ENCODE measurements around the gene PM20D1.

PM20D1 gene

DNA sequence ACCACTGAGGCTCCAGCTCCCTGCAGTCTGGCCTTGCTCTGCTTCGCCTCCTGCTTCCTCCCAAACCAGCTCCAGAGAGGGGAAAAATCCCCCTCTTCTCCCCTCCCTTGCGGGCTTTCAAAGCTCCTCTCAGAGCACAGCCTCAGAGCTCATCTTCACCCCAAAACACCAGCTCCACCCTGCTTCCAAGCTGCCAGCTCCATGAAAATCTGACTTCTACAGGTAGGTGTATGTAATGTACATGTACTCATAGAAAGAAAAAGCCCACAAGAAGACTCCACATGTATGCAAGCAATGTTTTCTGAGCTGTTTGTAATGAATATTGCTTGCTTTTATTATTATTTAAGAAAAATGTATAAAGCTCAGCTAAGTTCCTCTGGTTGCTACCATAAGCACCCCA, 45.3 kb downstream of the PM20D1 start:
- DNase-seq (ENCODE audit: low read depth in 3 of 3) = no peak

DNA sequence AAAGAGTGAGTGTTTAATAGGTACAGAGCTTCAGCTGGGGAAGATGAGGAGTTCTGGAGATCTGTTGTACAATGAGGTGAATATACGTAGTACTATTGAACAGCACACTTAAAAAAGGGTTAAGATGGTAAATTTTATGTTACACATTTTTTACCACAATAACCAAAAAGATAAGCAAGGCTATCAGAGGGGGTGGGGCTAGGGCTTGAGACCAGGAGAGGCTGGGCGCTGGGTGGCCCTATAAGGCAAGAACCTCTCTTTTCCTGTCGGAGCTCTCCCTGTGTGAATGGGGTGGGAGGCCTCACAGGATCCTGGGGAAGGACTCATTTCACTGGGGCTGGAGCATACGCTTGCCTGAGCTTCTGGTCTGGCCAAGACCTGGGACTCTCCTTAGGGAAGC, 45.9 kb downstream of the PM20D1 start:
- DNase-seq (ENCODE audit: low read depth in 3 of 3) = no peak

DNA sequence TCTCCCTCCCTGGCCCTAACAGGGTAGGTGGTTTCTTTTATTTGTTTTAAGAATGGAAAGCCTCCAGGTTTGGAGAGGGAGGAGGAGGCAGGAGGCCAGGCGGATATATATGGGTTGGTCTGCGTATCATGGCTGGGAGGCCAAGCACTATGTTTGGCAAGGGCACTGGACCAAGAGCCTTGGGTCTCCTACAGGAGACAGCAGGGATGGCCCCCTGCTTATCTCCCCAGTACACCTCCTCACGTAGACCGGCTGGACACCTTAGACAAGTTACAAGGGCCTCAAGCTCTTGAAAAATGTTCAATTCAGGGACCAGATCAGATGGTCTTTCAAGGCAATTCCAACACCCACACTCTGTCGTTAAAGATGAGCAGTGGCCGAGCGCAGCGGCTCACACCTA, 47.9 kb downstream of the PM20D1 start:
- DNase-seq (ENCODE audit: low read depth in 3 of 3) = no peak

DNA sequence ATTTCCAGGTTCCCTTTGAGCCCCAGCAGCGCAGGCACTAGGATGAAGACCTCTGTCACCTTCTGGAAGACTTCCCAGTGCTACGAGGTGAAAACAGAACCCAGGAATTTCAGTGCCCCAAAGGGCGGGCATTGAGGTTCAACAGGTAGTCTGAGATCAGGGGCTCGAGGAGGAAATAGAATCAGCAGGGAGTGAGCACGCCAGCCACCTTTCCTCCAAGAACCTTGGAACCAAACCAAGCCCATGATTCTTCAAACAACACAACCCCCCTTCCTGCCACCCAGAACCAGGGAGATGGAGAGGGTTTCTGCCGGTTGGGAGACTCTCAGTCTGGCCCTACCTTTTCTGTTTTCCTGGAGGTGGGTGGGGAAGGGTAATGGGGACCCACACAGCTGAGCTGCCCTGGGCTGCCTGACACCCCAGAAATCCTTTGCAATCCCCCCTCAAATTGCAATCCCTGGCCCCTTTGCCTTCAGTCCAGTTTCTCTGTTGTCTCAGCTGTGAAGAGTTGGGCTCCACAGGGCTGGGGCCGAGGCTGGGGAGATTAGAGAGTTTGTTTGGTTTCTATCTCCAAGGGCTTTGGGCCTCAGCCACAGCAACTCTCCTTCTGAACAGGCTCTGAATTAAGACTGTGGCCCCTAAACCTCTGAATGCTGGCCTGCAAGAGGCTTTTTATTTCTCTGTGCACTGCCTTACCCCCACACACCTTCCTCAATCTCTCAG, 48.8 kb downstream of the PM20D1 start:
- DNase-seq (ENCODE audit: low read depth in 3 of 3) = no peak

DNA sequence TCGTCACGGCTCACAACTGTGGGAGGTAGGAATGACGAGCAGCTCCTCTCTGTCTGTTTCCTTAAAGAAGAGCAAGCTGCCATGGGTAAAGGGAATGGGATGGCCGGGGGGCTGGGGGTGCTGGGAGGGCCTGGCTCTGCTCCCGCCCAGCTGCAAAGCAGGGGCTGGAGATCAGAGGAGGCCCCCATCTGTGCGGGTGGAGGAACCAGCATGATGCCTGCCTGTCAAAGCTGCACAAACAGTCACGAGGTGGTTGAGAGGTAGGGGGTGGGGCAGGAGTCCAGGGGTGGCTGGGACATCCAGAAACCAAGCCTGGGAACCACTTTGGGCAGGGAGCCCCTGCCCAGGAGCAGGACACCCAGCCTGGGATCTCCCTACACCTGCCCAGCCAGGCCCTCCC, 49.5 kb downstream of the PM20D1 start:
- DNase-seq (ENCODE audit: low read depth in 3 of 3) = no peak

DNA sequence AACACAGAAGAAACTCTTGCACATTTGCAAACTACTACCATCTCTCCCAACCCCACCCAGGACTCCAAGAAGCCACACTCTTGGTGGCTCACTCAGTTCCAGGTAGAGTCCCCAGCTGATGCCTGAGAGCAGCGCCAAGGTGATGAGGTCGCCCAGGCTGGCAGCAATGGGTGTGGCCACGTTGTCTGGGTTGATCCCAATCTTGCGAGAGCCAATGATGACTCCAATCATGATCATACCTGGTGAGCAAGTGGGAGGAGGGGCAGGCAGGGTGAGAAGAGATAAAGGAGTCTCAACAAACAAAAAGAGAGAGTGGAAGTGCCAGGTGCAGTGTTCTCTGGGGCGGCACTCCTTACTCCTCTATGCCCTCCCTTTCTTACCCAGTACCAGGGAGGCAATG, 51.4 kb downstream of the PM20D1 start:
- DNase-seq (ENCODE audit: low read depth in 3 of 3) = no peak

DNA sequence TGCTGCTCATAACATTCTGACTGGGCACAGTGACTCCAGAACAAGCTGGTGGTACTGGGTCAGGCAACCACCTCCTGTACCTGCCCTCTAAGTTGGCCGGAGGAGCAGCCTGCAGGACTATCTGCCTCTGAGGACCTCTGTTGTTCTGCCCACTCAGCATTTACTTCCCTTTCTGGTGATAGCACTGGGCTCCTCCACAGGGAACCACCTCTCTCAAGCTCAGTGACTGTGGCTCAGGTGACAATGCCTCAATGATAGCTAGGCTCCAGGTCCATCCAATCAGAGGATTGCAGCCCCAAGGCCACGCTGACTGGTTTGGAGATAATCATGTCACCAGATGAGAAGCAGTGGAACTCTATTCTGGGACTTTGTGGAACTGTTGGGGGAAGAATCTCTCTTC, 52.8 kb downstream of the PM20D1 start:
- DNase-seq (ENCODE audit: low read depth in 3 of 3) = no peak

DNA sequence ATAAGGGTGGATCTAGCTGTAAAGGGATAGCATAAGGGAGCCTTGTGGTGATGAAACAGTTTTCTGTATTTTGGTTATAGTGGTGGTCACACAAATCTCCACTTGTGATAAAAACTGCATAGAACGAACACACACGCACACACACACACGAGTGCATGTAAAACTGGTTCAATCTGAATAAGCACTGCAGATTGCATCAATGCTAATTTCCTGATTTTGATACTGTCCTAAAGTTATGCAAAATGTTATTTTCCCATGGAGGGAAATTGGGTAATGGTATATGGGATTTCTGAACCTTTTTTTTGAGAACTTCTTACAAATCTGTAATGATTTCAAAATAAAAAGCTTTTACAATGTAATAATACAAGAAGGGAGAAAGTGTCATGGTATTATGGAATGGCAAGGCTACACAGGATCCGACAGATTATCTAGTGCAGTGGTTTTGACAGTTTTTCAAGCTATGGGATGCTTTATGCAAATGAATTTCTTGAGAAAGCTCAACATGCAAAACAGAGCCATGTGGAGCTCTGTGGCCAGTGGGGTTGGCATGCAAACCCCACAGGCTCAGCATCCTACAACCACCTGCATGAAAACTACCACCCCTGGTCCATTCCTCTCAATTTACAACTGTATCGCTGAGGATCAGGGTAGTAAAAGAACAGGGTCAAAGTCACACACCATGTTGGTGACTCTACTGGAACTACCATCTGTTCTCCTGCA, 55.8 kb downstream of the PM20D1 start:
- DNase-seq (ENCODE audit: low read depth in 3 of 3) = no peak

DNA sequence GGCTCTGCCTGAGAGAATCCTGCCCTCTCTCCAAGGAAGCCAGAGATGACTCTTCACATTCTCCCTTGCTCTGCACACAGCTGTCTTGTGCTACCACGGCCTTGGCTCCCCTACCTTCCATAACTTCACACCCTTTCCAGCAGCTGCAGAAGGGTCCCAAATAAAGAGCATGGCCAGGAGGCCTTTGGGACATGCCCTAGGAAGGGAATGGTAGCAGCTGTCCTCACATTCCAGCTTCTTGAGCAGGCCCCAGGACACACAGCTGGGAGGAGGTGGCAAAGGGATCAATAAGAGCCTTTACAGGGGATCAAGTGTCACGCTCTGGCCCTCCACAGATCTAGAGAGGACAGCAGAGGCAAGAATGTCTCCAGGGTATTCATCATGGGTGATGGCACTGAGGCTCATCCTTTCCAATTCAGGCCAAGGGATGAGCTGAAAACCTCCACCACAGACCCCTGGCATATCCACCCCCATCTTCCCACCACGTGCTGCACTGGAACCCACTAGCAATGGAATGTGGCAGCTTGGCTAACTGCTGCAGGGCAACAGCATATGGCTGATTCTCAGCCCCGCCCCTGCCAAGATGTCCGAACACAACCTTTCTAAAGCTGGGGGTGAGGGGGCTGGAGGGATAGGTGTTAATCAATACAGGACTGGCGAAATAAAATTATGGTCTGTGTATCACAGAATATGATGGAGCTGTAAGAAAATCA, 56.8 kb downstream of the PM20D1 start:
- DNase-seq (ENCODE audit: low read depth in 3 of 3) = no peak

DNA sequence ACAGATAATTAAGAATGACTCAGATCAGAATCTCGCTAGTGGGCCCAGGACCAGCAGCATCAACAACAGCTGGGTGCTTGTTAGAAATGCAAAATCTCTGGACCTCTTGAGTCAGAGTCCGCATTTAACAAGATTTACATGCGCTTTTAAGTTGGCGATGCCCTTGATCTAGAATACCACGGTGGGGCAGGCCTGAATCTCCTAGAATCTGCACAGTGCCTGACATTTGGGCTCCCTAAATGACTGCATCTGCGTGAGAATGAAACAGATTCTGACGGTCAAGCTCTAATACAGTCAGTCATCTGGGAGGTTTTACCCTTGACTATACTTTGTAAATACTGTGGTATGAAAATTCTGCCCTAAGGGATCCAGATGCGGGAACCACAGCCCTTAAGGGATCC, 57.5 kb downstream of the PM20D1 start:
- no peak for DNase-seq (ENCODE audit: low read depth in 3 of 3)

DNA sequence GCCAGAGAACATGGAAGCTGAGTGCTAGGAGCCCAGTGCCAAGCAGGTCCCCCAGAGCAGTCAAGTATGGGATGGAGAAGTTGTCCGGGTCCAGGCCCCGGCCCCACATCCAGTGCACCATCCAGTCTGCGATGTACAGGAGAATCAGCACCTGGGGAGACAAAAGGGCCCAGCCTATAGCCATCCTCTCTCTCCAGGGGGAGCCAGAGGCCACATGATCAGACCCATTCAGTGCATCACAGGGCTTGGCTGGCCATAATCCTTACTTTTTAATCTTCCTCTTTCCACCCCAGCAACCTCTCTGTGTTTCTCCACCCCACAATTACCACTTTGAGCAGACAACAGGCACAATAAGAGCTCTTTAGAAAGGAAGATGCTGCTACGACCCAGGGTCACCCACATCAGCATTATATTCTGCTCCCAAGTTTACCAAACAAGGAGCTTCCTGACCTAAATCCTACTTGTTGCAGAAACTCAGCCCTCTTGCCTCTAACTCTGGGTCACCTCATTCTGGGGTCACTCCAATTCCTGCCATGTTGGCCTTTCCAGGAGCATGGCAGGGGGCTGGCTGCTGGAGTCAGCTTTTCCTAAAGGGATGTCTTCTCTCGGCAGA, 58.3 kb downstream of the PM20D1 start:
- peak in 2 of 3 experiments; percentile 43 to 48 for DNase-seq (ENCODE audit: low read depth in 3 of 3)

DNA sequence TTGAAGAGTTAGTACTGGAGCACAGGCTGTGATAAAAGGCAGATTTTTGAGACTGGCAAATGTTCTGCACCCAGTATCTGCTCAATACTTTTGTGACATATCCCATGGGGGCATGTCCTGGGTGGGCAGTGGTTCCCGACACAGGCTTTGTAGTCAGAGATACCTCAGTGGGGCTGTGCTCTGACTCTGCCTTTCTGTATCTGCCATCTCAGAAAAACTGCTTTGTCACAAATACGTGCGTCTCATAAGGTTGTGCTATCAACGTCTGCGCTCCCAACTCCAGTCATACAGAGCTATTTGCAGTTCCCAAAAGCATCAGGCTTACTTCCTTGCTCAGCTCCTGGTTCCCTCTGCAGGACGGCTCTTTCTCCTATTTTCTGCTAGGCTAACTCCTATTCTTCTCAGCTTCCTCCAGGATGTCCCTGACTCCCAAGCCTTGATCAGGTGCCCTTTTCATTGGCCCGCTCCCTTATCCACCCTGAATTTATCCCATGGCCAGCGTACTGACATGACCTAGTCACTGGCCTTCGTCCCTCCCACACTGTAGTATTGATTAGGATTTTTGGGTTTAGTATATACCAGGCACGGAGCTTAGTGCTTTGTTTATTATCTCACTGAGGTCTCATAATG, 62.5 kb downstream of the PM20D1 start:
- no peak for DNase-seq (ENCODE audit: low read depth in 3 of 3)

DNA sequence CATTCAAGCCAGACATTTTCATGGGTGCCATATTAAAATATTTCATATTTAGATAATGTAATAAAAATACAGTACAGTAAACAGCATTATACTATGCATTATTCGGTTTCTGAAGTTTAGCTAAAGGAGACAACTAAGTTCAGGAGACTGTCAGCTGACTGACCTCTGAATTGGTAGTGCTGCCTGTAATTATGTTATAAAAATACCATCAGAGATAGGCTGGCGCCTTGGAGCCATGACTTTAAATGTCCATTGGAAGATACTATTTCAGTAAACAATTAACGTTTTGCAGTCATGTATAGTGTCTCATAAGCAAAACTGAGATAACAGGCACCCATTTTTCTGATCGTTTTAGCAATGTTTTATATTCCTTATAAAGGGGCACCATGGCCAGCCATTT, 63.3 kb downstream of the PM20D1 start:
- no peak for DNase-seq (ENCODE audit: low read depth in 3 of 3)

DNA sequence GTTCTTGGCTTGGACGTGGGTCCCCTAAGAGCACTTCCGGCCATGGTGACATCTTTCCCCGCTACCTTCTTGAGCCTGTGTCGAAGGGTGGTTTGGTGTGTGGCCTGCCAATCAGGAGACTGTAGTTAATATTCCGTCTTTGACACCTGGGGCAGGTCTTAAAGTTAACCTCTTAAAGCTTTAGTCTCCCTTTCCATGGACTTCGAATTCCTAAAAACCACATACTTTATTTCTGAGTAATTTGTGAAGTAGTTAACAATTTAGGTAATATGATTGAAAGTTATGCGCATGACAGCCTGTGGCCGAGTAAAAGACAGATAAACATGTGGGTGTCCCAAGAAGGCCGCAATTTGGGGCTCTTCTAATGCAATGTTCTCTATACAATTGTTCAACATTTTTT, 64.5 kb downstream of the PM20D1 start:
- DNase-seq (ENCODE audit: low read depth in 3 of 3) = no peak

DNA sequence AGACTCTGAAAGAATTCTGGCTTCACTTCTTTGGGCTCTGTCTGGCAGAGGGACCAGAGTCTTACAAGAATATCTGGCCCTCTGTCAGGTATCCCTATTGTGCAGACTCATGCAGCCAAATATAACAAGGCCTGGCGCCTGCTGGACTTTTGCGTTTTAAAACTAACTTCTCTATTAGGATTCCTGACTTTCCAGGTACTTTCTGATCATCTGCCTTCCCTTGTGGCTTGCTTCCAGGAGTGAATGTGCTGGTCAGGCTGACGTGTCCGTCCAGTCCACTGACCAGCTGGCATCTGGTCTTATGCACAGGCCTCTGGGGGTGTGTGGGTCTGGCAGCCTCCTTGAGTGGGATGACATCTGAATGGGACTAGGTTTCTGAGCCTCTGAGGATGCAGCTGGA, 66.0 kb downstream of the PM20D1 start:
- DNase-seq (ENCODE audit: low read depth in 3 of 3) = no peak

DNA sequence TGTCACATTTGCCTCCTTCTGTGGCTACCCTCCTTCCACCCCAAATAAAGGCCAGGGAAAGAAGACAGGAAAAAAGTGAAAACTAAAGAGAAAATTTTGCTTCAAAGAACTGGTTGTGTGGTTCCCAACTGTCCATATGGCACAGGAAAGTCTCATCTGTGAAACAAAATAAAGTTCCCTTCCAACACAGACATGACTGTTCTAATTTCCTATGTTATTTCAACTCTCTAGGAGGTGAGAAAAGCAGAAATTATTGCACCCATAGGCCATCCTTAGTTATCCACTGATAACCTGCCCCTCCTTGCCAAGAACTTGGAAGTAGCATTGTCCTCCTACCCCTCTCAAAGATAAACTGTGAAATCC, 66.5 kb downstream of the PM20D1 start:
- DNase-seq (ENCODE audit: low read depth in 3 of 3) = no peak

DNA sequence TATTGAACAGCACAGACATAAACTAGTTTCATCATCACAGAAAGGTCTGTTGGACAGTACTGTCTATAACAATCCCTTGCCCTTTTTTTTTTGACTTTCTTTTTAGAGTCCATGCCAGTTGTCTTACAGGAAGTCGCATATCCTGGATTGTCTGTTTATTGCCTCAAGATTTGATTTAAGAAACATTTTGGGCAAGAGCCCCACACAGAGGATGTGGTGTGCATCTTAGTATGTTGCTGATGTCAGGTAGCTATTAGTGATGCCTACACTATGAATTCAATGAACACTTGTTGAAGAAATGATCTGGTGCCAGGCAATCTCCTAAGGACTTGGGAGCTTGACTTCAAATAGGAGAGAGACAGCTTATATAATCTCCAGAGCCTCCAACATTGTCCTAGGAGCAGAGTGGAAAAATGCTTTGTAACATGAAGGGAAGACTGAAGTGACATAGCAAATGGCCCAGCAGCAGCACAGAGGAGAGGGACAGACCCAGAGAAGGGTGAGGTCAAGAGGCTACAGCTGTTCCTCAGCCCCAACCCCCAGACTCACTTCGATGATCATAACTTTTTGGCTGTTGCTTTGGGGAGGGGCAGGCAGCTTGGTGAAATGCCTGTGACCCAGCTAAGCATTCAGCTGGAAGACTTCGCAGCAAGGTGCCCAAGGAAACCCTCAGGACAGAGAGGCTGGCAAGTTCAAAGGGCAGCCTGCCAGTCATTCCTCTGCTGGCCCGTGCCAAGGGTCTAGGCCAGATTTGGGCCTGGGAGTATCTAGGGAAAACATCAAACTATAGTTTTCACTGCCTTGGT, 67.1 kb downstream of the PM20D1 start:
- DNase-seq (ENCODE audit: low read depth in 3 of 3) = no peak

DNA sequence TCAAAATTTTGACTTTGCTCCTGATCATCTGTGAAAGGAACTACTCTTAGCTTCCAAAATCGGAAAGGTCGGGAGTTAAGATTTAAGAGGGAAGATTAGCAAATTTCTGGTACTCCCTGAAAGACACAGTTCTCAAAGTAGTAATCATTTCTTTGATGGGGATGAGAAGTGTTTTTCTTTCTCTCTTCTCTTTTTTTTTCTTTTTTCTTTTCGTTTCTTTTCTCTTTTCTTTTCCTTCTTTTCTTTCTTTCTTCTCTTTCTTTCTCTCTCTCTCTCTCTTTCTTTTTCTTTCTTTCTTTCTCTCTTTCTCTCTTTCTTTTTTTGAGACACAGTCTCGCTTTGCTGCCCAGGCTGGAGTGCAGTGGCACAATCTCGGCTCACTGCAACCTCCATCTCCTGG, 69.6 kb downstream of the PM20D1 start:
- no peak for DNase-seq (ENCODE audit: low read depth in 3 of 3)
